ENCODE data around the gene TH.
A peak's percentile ranks its signal among the peaks of the same experiment; 100 is the strongest.

TH gene

DNA sequence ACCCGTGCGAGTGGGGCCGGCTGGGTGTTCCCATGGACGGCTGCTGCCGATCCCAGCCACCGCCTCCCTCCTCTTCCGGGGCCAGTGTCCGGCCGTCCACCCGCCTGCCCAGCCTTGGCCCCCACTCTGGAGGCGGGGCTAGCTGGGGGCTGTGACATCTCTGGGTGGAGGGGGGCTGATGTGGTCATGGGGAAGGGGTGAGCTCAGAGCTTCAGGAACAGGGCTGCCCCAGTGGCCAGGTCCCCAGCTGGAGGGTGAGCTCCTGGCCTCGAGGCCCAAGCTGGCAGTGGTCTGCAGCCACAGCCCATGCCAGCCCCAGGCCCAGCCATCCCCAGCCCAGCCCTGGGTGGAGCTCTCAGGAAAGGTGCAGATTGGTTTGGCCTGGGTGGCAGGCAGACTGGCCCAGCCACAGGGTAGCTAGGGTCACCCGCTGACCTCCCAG, 13.3 kb downstream of the TH start:
- no peak for DNase-seq

DNA sequence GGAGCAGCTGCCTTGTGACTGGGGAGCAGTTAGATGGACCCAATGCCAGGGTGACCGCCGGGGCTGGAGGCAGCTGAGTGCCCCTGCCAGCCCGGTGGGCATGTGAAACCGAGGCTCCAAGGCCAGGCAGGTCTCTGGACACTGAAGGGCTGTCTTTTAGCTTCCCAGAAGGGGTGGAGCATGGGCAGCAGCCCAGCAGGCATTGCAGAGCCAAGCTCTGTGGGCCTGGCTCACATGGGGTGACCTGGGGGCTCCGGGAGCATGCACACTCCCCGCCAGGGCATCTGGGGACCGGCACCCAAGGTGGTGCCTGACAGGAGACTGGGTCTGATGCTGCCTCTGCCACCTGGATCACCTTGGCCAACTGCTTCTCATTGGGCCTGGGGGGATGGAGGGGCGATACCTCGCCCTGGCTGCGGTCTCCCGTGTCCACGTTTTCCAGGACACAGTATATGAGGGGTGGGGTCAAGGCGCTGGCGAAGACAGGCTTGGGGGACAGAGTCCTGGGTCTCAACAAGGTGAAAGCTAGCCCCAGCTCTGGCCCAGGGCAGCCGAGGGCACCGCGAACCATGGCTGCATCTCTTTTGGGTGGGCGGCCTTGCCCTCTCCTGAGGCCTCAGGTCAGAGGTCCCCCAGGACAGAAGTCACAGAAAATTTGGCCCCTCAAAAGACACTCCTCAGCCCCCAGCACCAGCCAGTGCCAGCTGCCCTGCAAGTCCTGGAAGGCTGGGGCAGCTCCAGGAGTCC, 14.1 kb downstream of the TH start:
- DNase-seq: no peak

DNA sequence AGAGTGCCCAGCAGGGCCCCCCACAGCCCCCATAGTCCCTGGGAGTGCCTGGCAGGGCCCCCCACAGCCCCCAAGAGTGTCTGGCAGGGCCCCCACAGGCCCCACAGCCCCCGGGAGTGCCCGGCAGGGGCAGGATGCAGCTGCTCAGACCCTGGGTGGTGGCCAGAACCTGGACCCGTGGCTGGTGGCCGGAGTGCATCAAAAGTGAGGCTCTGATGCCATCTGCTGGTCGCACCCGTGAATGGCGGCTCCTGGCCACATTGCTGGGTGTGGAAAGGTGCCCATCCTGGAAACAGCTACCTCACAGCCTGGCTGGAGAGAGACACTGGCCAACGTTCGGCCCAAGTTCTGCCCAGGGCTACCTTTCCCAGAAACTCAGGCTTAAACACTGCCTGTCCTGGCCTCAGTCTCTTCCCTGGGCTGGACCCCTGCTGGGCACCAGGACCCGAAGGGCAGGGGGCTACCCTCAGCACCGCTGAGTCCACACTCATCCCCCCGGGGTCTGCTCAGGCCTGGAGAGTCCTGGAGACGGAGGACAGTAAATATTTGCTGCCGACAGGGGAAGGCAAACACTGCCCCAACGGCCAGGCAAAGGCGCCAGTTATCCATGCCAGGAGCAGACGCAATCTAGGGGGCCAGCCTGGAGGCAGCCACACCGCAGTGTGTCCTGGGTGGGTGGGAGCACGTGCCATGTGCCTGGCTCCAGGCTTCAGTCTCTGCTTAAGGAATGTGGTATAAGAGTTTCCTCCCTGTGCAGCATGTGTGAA, 15.0 kb downstream of the TH start:
- peak; percentile 28 for DNase-seq

DNA sequence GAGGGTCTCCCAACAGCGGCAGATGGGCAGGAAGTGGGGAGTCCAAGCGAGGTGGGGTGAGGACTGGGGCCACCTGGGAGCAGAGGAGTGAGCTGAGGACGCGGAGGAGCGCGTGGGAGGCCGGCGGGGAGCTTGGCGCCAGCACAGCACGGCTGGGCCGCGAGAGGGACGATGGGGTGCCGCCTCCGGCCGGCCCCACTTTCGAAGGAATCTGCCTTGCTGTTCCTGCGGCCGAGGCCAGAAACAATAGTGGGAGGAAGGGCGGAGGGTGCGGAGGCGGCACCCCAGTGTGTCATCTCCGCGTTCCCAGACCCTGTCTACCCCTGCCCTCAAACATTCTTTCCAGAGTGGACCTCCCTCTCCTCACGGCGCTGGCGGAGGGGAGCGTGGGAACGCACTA, 16.1 kb downstream of the TH start:
- no peak for DNase-seq

DNA sequence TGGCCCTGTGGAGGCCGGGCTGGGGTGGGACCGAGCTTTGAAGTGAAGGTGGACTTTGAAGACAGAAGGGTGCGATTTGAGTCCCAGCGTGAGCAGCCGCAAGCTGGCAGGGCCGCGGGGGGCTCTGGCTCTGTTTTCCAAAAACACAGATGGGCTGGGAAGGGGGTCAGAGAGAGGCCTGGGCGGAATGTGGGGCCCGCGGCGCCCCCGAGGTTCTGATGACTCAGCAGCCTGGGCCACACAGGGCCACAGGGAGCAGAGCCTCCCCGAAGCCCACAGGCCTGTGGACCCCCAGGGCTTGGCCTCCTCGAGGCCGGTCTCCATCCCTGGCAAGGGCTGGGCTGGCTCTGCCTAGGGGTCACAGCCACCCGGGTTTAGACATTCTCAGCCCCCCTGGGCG, 16.7 kb downstream of the TH start:
- no peak for DNase-seq

DNA sequence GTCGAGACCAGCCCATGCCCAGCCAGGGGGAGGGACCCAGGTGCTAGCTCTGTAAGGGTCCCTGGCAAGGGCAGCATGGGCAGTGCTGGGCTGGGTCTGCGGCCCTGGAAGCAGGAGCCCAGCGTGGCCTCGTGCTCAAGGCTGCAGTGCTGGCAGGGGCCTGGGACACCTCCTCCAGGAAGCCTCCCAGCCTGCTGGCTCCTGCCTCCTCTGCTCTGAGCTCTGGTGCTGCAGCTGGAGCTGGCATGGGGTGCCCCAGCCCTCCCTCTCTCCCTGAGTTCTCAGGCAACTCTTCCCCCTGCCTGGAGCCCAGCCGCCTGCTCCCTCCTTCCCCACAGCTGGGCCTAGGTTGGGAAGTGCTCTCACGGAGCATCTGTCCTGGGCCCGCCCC, 17.4 kb downstream of the TH start:
- DNase-seq: no peak

DNA sequence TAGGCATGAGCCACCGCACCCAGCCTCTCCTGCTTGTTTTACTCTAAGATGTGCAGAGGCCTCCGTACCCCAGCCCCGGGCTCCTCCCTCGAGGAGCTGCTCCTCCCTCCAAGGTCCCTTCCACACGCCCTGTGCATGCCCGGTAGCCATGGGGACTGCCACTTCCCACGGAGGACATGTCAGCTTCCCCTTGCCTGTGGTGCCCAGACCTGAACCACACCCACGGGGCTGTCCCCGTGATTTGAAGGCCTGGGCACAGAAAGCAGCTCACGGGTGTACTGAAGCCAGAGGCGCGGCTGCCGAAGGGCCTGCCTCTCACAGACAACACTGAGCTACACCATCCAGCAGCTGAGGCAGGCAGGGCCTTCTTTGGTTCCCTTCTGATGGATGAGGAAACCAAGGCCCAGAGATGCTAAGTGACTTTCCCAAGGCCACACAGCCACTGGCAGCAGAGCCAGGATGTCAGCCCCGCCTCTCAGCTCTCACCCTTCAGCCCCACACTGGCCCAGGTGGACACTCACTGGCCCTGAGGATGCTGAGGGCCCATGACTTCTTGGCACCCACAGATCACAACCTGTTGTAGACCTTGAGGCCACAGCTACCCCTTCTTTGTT, 17.9 kb downstream of the TH start:
- DNase-seq: no peak

DNA sequence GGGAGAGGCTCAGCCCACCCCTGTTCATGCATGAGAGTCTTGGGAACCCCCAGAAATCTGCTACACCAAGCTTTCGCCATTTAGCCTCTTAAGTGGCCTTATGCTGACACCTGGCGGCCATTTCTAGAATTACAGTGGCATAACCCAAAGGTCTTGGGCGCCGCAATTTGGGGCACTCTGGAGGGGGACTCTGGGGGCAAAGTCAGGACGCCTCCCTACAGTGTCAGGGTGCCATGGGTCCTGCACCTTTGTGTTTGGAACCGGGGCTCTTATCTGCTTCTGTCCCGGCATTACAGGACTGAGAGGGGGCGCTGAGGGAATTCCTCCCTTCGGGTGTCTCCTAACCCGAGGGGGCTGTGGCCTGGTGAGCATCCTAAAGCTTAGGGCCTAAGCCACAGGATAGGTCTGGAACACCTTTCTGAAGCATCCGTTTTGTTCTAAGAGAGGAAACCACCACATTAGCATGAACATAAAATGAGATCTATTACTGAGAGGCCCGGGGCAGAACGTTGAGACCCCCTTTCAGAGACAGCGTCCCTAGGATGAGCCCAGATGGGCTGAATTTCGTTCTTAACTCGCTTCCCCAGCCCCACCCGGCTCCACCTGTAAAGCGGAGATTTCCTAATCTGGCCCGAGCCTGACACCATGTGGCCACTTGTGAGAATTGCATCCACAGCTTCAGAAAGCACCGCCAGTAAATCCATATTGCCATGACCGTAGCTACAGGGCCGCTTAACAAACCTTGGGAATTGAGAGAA, 19.9 kb downstream of the TH start:
- DNase-seq: peak; percentile 70

DNA sequence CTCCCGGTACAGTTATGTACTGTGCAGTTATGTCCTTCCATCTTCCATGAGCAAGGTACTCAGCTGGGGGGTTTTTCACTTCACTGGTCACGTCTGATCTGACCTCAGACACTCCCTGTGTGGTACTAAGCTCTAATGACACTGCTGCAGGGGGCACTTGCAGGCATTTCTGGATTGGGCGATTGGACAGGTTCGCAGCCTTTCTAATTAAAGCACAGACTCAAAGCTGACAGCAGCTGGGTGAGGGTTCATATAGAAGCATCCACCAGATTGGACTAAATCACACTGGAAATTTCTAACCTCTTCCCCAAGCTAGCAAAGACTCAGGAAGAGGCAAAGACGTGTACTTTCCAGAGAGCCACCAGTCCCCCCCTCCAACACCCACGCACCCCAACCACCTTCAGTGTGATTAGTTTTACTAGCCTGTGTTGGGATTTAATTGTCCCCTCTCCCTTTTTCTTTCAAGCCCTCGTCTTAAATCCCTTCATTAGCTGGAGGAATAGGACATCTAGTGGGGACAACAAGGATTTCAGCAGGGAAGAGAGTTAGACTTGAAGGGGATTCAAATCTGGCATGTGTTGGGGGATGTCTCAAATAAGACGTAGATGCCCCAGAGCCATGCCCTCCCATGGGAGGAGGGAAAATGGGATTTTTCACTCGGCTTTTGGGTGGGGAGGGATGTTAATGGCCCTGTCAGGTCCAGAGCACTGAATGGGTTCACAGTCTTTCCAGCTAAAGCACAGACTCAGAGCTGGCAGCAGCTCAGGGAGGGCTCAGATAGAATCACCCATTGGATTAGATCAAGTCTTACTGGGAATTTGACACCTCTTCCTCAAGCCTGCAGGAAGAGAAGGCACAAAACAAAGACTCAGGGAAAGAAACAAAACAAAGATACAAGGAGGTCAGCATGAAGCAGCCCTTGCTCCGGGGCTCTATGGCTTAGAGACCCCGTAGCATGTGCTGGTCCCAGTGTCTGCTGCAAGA, 21.5 kb downstream of the TH start:
- no peak for DNase-seq

DNA sequence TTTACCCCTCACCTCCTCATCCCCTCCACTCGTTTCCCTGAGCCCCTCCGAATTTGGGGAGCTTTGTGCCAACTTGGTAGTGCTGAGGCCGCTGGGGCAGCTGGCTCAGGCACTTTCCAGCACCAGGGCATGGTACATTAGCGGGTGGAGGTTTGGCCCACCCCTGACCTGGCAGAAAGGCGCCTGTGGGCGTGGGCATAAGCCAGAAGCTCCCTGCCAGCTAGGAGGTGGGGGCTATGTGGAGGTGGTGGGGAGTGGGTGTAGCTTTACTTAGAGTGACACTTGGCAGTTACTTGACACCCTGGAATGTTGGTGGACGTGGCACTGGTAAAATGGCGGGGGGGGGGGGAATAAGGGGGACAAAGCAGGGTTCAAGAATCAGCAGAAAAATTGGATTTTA, 22.2 kb downstream of the TH start:
- DNase-seq: no peak

DNA sequence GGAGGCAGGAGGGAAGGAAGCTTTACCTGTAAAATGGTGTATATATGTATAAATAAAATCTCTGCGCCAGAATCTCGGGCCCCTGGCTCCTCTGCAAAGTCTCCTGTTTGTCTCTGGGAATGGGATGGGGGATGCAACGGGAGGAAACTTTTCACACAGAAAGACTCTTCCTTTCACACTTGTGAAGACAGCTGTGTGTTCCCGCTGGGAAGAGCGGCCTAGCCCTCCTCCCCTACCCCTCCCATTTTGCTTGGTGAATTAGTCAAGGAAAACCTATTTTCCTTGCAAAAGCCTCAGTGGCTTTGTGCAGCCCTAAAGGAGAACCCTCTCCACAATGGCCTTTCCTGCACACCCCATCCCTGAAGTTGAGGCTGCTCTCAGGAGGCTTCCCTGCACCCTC, 23.0 kb downstream of the TH start:
- no peak for DNase-seq

DNA sequence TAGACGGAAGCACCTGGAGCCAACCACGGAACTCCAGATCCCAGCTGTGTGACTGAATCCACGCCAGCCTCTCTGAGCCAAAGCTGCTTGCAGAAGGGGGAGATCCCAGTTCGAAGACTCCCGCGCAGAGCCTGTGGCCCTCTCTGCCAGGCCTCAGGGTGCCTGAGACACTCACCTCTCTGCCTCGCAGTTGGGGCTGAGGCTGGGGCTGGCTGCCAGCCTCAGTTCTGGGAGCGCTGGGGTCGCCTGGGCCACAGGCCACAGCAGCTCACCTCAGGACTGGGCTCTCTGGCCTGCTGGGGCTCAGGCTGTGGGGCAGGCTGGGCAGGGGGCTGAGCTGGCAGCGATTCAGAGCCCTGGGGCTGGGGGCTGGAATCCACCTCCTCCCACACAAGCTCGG, 24.2 kb downstream of the TH start:
- DNase-seq: no peak

DNA sequence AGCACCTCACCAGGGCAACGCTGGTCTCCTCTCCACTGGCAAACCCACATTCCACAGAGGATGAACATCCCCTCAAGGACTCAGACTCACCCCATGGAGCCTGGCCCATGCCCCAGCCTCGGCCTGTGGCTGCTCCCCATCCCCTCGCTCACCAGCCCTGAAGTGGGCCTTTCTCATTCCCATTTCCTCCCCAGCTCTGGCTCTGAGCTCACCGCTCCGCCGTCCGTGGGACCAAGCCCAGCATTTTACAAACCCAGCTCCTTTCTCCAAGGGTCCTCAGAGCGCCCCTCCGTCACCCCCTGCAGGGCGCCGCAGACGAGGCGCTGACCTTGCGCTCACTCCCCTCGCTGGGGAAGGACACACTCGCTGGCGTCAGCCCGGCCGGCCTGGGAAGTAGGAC, 25.6 kb downstream of the TH start:
- no peak for DNase-seq

DNA sequence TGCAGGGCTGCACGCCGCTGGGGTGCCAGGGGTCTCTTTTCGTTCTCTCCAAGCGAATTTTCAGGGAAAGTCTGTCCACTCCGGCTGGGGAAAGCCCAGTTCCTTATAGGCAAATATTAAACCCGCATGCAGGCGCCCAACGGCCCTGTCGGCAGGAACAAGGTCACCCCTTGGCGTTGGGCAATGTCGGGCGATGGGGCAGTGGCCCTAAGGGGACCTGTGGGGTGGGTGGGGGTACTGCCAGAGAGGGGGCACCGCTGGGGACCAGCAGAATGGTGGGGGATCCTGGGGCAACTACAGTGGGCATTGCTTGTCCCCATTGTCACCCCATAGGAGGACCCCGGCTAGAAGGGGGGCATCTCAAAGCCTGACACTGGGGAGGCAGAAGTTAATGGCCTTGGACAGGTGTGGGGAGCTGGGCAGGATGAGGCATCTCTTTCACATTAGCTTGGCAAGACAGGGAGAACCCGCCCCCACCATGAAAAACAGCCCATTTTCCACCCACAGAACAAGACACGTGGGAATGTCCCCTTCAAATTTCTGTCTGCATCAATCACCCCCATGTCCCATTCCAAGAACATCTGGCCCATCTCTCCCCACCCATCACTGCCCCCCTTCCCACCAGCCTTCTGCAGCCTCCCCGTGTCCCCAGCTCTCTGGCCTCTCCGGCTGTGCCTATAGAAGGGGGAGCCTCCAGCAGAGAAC, 26.9 kb downstream of the TH start:
- no peak for DNase-seq

DNA sequence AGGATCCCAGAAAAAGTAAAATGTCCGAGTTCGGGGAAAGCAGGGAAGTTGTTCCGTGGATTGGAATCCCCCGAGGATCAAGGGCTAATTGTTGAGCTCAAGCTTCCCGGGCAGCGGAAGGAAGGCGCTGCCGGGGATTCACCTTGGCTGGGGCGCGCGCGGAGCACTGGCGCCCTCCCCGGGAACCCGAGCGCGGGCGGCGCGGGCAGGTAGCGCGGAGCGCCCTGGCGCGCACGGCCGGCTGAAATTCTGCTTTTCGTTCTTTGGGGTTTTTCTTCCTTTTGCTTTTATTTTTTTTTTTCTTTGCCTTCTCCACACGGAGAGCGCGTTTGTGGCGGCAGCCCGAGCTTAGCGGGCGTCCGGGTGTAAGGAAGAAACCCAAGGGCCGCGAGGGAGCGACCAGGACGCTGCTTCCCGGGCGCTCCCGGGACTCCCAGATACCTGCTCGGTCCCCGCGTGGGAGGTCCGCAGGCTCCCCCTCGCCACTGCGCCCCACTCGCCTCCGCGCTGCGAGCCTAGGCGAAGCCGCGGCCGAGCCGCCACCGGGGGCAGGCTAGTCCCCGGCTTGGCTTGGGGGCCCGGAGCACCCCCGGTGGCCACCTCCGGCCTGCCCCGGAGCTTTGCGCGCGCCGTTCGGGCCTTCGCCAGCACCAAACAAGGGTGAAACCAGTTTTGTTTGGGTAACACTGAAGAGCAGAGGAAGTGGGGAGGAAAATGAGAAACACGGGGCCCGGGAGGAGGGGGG, 27.6 kb downstream of the TH start:
- DNase-seq: no peak

DNA sequence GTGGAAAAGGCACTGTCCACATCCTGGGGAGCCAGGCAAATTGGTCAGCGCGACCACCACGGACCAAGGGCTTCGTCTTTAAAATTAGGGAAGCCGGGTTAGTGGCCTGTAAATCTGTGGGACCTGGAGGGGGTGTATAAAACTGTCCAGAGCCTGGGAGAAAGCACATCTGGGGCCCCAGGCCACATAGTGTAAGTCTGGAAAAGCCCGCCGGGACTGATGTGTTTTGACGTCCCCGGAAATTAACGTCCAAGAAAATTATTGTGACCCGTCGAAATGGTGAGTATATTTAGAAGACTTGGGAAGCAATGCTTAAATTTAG, 28.2 kb downstream of the TH start:
- DNase-seq: no peak

DNA sequence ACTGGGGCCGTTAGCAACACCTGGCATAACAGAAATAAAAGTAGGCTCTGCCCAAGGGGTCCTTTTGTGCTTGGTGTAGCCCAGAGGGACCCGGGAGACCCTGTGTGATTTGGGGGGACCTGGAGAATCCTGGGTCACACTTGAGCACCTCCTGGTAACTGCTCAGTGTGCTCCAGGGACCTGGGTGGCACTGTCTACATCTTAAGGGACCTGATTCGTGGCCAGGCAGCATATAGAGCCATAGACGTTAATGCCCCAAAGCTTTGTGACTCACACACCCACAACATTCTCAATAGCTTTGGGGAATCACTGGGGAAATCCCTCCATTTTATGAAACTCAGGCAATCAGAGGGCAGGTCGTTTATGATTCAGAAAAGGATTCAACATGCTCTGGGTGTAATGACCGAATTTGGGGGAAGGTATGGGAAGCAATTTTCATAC, 28.8 kb downstream of the TH start:
- no peak for DNase-seq

DNA sequence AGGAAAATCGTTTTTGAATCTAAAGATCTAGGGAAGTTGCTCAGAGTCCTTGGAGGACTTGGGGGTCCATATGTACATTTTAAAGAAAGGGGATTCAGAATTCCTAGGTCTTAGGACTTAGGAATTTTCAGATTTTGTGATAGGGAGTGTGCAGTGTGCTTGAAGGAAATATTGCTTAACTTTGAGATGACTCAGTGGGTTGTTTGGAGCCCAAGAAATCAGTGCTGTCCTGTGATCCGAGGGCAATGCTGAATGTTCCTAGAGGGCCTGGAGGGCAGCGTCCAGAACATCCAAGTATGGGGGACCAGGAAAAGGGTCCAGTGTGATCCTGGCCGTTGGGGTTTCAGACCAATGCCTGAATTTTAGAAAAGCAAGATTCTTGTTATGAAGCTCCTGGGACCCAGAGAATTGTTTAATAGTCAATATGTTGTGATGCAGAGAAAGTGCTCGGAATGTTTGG, 29.3 kb downstream of the TH start:
- no peak for DNase-seq

DNA sequence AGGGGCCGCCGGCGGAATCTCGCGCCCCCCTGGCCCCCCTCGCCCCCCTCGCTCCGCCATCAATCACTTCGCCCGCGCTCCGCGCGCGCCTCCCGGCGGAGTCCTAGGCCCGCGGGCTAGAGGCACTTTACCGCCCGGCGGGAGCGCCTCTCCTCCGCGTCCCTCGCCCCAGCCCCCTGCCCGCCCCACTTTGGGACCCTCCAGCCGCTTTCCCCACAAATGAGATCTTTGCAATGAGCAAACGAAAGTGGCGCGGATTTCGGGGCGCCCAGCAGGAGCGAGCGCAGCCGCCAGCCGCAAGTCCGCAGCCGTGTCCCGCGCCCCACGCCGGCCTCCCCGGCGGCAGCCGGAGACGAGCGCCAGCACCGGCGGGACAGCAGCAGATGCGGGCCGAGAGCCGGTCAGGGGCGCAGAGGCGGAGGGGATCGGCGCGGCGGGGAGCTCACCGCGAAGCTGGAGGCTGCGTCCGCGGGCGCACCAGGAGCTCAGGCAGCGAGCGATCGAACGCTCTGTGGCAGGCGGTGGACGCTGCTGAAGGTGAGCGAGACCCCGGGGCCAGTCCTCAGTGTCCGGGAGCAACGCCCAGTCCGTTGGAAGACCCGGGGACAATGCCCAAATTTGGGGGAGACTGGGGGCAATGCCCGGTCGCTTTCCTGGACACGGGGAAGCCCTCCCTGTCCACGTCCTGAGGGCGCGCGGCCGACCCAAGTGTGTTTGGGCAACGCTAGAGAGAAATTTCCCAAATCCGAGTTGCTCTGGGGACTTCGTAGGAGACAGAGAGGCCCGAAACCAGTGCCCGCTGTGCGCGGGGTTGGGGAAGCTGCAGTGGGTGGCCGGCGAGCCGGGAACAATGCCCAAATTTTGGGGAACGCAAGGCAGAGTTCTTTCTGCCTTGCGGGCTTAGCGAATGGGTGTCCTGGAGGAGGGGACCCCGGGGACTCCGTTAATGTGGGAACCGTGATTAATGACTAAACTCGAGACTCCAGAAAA, 30.9 kb downstream of the TH start:
- DNase-seq: no peak
